DOHH2 (cell line): ENCODE measurements around the gene RAC3.

Source experiments
- H3F3A ChIP-seq: fragments of 200-600 bp; sonication (generic), shearing (Covaris generic); 2 replicates; pipeline ENCODE4 v1.6.0; 2016; ENCODE audit warnings: antibody characterized with exemption, mild to moderate bottlenecking; ENCODE audit not compliant: control insufficient read depth, insufficient read depth
- H3K27ac ChIP-seq: fragments of 200-600 bp; sonication (generic); 2 replicates; pipeline ENCODE4 v1.5.1; 2014; ENCODE audit warnings: low read depth, mild to moderate bottlenecking, low read length, moderate library complexity
- H3K27me3 ChIP-seq: fragments of 200-600 bp; sonication (generic); 2 replicates; pipeline ENCODE4 v1.6.1; 2014; ENCODE audit warnings: mild to moderate bottlenecking, low read length, mixed read lengths; ENCODE audit not compliant: control insufficient read depth
- H3K36me3 ChIP-seq: fragments of 200-600 bp; sonication (generic); 2 replicates; pipeline ENCODE4 v1.6.1; 2014; ENCODE audit warnings: mild to moderate bottlenecking, low read length, moderate library complexity, mixed read lengths; ENCODE audit not compliant: control insufficient read depth
- H3K4me1 ChIP-seq: fragments of 200-600 bp; sonication (generic); 2 replicates; pipeline ENCODE4 v1.6.1; 2014; ENCODE audit warnings: mild to moderate bottlenecking, low read length, mixed read lengths; ENCODE audit not compliant: control insufficient read depth
- H3K4me2 ChIP-seq: fragments of 200-600 bp; sonication (generic); 2 replicates; pipeline ENCODE4 v1.6.0; 2014; ENCODE audit warnings: mild to moderate bottlenecking, low read length, moderate library complexity
- H3K4me3 ChIP-seq: fragments of 200-600 bp; sonication (generic); 2 replicates; pipeline ENCODE4 v1.5.1; 2014; ENCODE audit warnings: mild to moderate bottlenecking, low read length, mixed read lengths
- H3K79me2 ChIP-seq: fragments of 200-600 bp; sonication (generic); 2 replicates; pipeline ENCODE4 v1.6.1; 2014; ENCODE audit warnings: mild to moderate bottlenecking, low read length, mixed read lengths; ENCODE audit not compliant: control insufficient read depth
- H3K9me2 ChIP-seq: fragments of 200-600 bp; sonication (generic); replicated peaks from 2 replicates; pipeline ENCODE4 v1.6.1; 2014; ENCODE audit warnings: mild to moderate bottlenecking, low read length, mixed read lengths; ENCODE audit not compliant: control insufficient read depth
- H3K9me3 ChIP-seq: fragments of 200-600 bp; sonication (generic); 2 replicates; pipeline ENCODE4 v1.6.1; 2014; ENCODE audit warnings: antibody characterized with exemption, low read length, mixed read lengths; ENCODE audit not compliant: control insufficient read depth, insufficient read depth
- H4K20me1 ChIP-seq: fragments of 200-600 bp; sonication (generic); 2 replicates; pipeline ENCODE4 v1.6.0; 2014; ENCODE audit warnings: low read depth, mild to moderate bottlenecking, antibody characterized with exemption, low read length, moderate library complexity; ENCODE audit not compliant: control insufficient read depth, insufficient read depth
- EZH2phosphoT487 ChIP-seq: fragments of 200-600 bp; sonication (generic); IDR thresholded peaks from 2 replicates; pipeline ENCODE4 v1.6.1; 2017; ENCODE audit warnings: borderline replicate concordance, mild to moderate bottlenecking, antibody characterized with exemption, low read length, moderate library complexity, mixed read lengths
- TF ChIP-seq, protein P1 (sequence below): fragments of 200-600 bp; sonication (generic); IDR thresholded peaks from one replicate; pipeline ENCODE4 v1.5.1; 2014; ENCODE audit warnings: antibody characterized with exemption, mild to moderate bottlenecking, low read depth, low read length; ENCODE audit not compliant: poor library complexity, severe bottlenecking

Gene RAC3

DNA sequence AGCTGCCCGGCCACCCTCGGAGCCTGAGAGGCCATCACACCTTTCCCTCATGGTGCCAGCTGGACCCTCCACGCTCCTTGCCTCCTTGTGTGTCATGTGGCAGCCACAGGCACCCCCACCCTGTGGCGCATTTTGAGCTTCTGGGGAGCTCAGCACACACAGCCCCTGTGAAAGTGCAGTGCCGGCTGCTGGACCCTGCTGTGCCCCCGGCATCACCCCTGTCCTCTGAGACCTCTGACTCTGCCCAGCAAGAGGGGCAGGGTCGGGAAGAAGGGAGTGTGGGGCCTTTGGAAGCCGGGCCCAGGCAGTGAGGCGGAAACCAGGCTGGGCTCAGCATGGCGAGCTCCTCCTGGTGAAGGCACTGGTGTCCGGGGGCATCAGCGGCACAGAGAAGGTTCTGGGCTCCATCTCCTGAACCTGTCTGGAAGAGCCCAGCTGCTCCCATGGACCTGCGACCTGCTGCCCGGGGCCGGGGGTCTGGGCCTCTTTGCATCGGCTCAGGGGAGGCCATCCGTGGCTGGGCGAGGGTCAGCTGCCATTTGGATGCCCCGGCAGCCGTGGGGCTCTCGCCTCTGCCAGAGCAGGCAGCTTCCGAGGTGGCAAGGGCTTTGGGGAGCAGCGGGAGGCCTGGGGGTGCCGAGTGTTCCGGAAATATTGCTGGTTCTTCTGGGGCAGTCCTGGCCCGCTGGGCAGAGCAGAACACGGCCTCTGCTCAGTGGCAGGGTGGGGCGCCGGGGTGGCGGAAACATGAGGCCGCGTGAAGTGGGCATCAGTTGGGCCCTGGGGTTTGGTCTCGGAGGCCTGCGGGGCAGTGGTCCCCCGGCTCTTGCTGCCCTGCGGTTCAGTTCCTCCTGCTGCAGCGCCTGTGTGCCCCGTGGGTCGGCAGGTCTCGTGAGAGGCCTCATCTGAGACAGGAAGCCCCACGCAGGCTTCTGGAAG, 26.7 kb upstream of the RAC3 start:
- H3K79me2 ChIP-seq, result no peaks in the 10 kb centered on the region
- TF ChIP-seq, protein P1, sequence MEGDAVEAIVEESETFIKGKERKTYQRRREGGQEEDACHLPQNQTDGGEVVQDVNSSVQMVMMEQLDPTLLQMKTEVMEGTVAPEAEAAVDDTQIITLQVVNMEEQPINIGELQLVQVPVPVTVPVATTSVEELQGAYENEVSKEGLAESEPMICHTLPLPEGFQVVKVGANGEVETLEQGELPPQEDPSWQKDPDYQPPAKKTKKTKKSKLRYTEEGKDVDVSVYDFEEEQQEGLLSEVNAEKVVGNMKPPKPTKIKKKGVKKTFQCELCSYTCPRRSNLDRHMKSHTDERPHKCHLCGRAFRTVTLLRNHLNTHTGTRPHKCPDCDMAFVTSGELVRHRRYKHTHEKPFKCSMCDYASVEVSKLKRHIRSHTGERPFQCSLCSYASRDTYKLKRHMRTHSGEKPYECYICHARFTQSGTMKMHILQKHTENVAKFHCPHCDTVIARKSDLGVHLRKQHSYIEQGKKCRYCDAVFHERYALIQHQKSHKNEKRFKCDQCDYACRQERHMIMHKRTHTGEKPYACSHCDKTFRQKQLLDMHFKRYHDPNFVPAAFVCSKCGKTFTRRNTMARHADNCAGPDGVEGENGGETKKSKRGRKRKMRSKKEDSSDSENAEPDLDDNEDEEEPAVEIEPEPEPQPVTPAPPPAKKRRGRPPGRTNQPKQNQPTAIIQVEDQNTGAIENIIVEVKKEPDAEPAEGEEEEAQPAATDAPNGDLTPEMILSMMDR, result no peak
- TF ChIP-seq EZH2phosphoT487, result no peak
- H3K36me3 ChIP-seq, result no peaks in the 10 kb centered on the region
- H3F3A ChIP-seq, result no peaks in the 10 kb centered on the region
- no peaks in the 10 kb centered on the region for H4K20me1 ChIP-seq
- H3K9me3 ChIP-seq, result no peaks in the 10 kb centered on the region
- no peak overlapping the region for H3K4me3 ChIP-seq
- H3K4me2 ChIP-seq, result no peak overlapping the region
- H3K27me3 ChIP-seq, result no peaks in the 10 kb centered on the region
- H3K4me1 ChIP-seq, result no peaks in the 10 kb centered on the region
- no peaks in the 10 kb centered on the region for H3K9me2 ChIP-seq
- no peak overlapping the region for H3K27ac ChIP-seq

DNA sequence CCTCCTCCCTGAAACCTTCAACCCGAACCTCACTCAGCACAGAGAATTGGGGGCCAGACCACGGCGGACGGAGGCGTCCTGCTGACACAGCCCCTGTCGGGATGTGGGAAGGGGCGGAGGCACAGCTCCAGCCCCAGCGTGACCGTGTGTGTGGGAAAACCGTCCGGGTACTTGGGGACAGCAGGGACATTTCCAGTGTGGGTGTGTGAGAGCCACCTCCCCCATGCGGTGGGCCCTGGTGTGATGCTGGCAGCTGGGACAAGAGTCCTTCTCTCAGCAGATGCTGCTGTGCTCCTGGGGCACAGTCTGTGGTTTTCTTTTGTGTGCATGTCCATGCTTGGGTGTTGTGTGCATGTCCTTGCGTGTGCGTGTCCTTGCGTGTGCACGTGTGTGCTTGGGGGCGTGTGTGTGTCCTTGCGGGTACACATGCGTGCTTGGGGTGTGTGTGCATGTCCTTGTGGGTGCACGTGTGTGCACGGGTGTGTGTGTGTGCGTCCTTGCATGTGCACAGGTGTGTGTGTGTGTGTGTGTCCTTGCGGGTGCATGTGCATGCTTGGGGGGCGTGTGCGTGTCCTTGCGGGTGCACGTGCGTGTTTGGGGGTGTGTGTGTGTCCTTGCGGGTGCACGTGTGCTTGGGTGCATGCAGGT, 25.7 kb upstream of the RAC3 start:
- Histone ChIP-seq H3K27me3 (no peaks in the 10 kb centered on the region), H3F3A (no peaks in the 10 kb centered on the region), H3K4me2 (no peak overlapping the region), H3K9me3 (no peaks in the 10 kb centered on the region), H3K27ac (no peak overlapping the region), H3K79me2 (no peaks in the 10 kb centered on the region), H4K20me1 (no peaks in the 10 kb centered on the region), H3K9me2 (no peaks in the 10 kb centered on the region), H3K36me3 (no peaks in the 10 kb centered on the region), H3K4me1 (no peaks in the 10 kb centered on the region), H3K4me3 (no peak overlapping the region)
- TF ChIP-seq EZH2phosphoT487, result no peak
- TF ChIP-seq, protein P1, result no peak

DNA sequence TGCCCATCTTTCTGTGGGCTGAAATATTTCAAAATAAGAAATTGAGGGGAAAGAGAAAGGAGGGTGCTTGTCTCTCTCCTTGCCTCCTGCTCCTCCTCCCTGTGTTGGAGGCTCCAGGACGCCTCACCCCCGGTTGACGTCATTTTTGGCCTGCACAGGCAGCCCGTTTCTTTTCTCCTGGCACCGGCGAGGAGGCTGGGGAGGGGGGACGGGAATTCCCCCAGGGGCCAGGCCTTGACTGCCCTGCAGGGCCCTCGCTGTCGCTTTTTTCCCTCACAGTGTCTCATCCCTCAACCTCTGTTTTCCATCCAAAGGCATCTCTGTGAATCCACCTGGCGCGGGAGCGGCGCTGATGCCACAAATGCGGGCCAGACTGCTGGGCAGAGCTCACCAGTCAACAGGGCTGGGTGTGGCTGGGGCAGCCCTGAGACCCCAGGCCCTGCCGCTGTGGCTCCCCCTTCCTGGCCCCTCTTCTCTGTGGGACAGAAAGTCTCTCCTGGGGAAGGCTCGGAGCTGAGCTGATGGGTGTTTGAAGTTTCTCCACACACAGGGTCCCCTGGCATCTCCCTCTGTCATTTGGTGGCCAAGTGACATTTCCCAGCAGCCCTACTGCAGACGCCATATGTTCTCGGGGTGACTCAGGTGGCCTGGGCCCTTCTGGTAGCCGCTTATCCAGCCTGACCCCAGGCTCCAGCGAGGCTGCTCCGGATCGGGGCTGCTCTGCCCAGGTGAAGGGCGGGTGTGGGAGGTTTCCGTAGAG, 24.8 kb upstream of the RAC3 start:
- Histone ChIP-seq H3K4me1 (no peaks in the 10 kb centered on the region), H3K36me3 (no peaks in the 10 kb centered on the region), H4K20me1 (no peaks in the 10 kb centered on the region), H3K9me3 (no peaks in the 10 kb centered on the region), H3K27ac (no peak overlapping the region), H3K4me3 (no peak overlapping the region), H3K79me2 (no peaks in the 10 kb centered on the region), H3K27me3 (no peaks in the 10 kb centered on the region), H3K4me2 (no peak overlapping the region), H3F3A (no peaks in the 10 kb centered on the region), H3K9me2 (no peaks in the 10 kb centered on the region)
- TF ChIP-seq, protein P1, result no peak
- TF ChIP-seq EZH2phosphoT487, result no peak
